ENCODE results near the gene PLS3.

PLS3 gene

GRCh38 chrX:115606861-115607260 is 45.9 kb downstream of the PLS3 start:
- Histone ChIP-seq H3F3A (ENCODE audit: insufficient read depth) (no peaks in the 10 kb centered on the region), H3K27ac (ENCODE audit: low read depth, low read length) (no peak overlapping the region), H3K27me3 (ENCODE audit: low read length) (no peaks in the 10 kb centered on the region), H4K20me1 (ENCODE audit: low read depth, low read length) (no peaks in the 10 kb centered on the region), H3K9me2 (replicated peaks; ENCODE audit: insufficient read depth, low read length) (no peaks in the 10 kb centered on the region), H3K36me3 (ENCODE audit: low read length) (no peaks in the 10 kb centered on the region), H3K9me3 (ENCODE audit: insufficient read depth, low read length) (no peaks in the 10 kb centered on the region), H3K4me3 (ENCODE audit: insufficient read depth, low read length, poor library complexity, severe bottlenecking) (no peak overlapping the region), H3K9ac (ENCODE audit: low read length) (no peak overlapping the region), H3K79me2 (ENCODE audit: insufficient read depth, low read length) (no peaks in the 10 kb centered on the region), H3K4me2 (ENCODE audit: low read depth, low read length, poor library complexity, severe bottlenecking) (no peak overlapping the region), H2AFZ (ENCODE audit: low read depth, low read length, severe bottlenecking) (no peak overlapping the region)
- TF ChIP-seq EZH2phosphoT487 (conservative IDR thresholded peaks at IDR 0.05; ENCODE audit: low read length) = no peak
- no peak for TF ChIP-seq CTCF (IDR thresholded peaks at IDR 0.05; ENCODE audit: insufficient read depth, low read length, poor library complexity, severe bottlenecking)

GRCh38 chrX:115609621-115610020 is 48.6 kb downstream of the PLS3 start:
- H4K20me1 ChIP-seq (ENCODE audit: low read depth, low read length) = no peaks in the 10 kb centered on the region
- no peaks in the 10 kb centered on the region for H3K27me3 ChIP-seq (ENCODE audit: low read length)
- no peaks in the 10 kb centered on the region for H3K36me3 ChIP-seq (ENCODE audit: low read length)
- no peaks in the 10 kb centered on the region for H3K9me2 ChIP-seq (replicated peaks; ENCODE audit: insufficient read depth, low read length)
- H3K4me3 ChIP-seq (ENCODE audit: insufficient read depth, low read length, poor library complexity, severe bottlenecking) = no peak overlapping the region
- H3K9ac ChIP-seq (ENCODE audit: low read length) = no peak overlapping the region
- H2AFZ ChIP-seq (ENCODE audit: low read depth, low read length, severe bottlenecking) = no peak overlapping the region
- no peak overlapping the region for H3K4me2 ChIP-seq (ENCODE audit: low read depth, low read length, poor library complexity, severe bottlenecking)
- H3F3A ChIP-seq (ENCODE audit: insufficient read depth) = no peaks in the 10 kb centered on the region
- no peak overlapping the region for H3K27ac ChIP-seq (ENCODE audit: low read depth, low read length)
- H3K79me2 ChIP-seq (ENCODE audit: insufficient read depth, low read length) = no peaks in the 10 kb centered on the region
- H3K9me3 ChIP-seq (ENCODE audit: insufficient read depth, low read length) = no peaks in the 10 kb centered on the region
- no peak for TF ChIP-seq CTCF (IDR thresholded peaks at IDR 0.05; ENCODE audit: insufficient read depth, low read length, poor library complexity, severe bottlenecking)
- no peak for TF ChIP-seq EZH2phosphoT487 (conservative IDR thresholded peaks at IDR 0.05; ENCODE audit: low read length)

- H3K27ac ChIP-seq (ENCODE audit: low read depth, low read length) = no peak overlapping the region
- H3K36me3 ChIP-seq (ENCODE audit: low read length) = no peaks in the 10 kb centered on the region
- H3K79me2 ChIP-seq (ENCODE audit: insufficient read depth, low read length) = no peaks in the 10 kb centered on the region
- TF ChIP-seq CTCF (IDR thresholded peaks at IDR 0.05; ENCODE audit: insufficient read depth, low read length, poor library complexity, severe bottlenecking) = no peak
- no peak for TF ChIP-seq EZH2phosphoT487 (conservative IDR thresholded peaks at IDR 0.05; ENCODE audit: low read length)
- H3K4me2 ChIP-seq (ENCODE audit: low read depth, low read length, poor library complexity, severe bottlenecking) = no peak overlapping the region
- H3F3A ChIP-seq (ENCODE audit: insufficient read depth) = no peaks in the 10 kb centered on the region
- no peaks in the 10 kb centered on the region for H3K9me3 ChIP-seq (ENCODE audit: insufficient read depth, low read length)
- no peak overlapping the region for H3K4me3 ChIP-seq (ENCODE audit: insufficient read depth, low read length, poor library complexity, severe bottlenecking)
- no peak overlapping the region for H2AFZ ChIP-seq (ENCODE audit: low read depth, low read length, severe bottlenecking)
- H4K20me1 ChIP-seq (ENCODE audit: low read depth, low read length) = no peaks in the 10 kb centered on the region
- H3K9ac ChIP-seq (ENCODE audit: low read length) = no peak overlapping the region
- no peaks in the 10 kb centered on the region for H3K9me2 ChIP-seq (replicated peaks; ENCODE audit: insufficient read depth, low read length)
- H3K27me3 ChIP-seq (ENCODE audit: low read length) = no peaks in the 10 kb centered on the region
Observed at GRCh38 chrX:115616943-115617563, 56.1 kb downstream of the PLS3 start.
